Stimulated activated CD8-positive, alpha-beta memory T cell treated with anti-CD3 and anti-CD28 coated beads, Interleukin-12 subunit alpha, Interleukin-12 subunit beta, amount 100 ng/mL, for 4 hours (primary cell): ENCODE measurements around the gene ZNF697.
"Not testable (repeated sequence)": the region's sequence is repeated elsewhere in the genome, so short reads cannot be mapped to it uniquely, and the experiment has no call there.

Source experiments
- DNase-seq: peaks from one replicate; pipeline ENCODE4 v3.0.0-alpha.2; 2020; ENCODE audit warnings: low read depth

The ZNF697 gene

DNA sequence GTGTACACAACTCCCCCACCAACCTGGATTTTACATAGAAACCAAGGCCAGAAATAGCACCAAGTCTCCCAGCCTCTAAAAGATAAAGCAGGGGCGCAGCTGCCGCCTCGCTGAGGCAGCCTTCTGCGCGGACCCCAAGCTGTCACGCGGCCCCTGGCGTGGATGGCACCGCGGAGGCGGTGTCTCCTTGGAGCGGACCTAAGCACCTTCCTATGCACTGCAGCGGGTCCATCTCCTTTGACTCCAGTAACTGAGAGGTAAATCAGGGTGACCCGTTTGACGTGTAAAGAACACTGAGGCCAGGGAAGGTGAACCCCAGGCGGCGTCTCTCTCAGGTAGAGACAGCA is 17.0 kb downstream of the ZNF697 start:
- DNase-seq: no peak

DNA sequence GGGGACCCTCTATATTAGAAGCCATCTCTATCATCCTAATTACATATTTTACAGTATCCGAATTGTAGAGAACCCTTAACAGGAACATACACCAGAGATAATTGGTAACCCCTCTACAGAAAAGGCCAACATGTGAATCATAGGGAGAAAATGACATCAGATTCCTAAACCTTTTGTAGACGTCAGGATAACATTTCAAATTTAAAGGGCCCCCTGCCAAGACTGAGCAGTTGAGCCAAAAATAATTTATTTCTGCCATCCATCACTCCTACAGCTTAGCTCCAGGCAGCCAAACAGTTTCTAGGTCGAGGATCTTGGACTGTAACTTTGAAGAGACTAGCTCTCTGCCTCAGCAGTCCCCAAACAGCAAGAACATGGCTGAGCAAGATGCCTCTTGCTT is 21.2 kb downstream of the ZNF697 start:
- no peak for DNase-seq

DNA sequence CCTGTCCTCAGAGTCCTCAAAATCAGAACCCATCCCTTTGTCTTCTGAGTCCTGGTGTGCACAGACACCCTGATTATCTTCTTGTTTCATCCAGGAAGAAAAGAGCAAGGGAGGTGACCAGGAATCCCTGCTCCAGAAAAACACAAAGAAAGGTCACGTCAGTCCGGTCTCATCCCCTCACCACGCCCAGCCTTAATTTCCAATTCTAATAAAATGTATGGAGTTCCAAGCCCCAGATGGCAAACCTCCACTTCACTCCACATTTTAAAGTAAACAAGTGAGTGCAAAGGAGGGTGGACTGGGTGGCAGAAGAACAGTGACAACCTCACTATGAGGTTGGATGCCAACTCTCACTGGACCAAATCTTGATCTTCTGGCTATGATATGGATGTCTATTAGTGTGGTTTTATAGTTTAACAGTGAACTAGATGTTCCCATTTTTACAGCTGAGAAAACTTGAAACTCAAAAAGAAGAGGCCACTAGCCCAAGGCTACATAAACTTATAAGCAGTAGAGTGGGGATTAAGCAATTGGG is 22.0 kb downstream of the ZNF697 start:
- DNase-seq: no peak

DNA sequence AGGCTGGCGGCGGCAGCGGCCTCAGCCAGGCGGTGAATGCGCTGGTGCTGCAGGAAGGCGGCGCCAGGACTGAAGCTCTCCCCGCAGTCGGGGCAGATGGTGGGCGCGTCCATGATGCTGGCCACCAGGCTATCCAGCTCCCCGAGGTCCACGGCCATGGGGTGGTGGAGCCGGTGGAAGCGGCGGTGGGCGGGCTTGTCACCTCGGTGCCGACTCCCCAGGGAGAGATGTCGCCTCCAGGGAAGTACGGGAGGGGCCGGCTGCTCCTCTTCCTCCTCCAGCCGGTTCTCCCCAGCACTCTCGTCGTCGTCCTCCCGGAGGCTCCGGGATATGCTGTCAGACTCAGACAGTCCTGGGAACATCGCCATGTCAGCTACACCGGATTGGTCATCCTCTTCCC is 24.4 kb downstream of the ZNF697 start:
- no peak for DNase-seq

DNA sequence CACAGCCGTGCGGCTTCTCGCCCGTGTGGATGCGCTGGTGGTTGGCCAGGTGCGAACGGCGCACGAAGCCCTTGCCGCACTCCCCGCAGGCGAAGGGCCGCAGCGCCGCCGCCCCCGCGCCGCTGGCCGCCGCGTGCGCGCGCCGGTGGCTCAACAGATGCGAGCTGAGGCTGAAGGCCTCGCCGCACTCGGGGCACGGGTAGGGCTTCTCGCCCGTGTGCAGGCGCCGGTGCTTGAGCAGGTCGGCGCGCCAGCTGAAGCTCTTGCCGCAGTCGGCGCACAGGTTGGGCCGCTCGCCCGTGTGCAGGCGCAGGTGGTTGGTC is 24.9 kb downstream of the ZNF697 start:
- DNase-seq: no peak

DNA sequence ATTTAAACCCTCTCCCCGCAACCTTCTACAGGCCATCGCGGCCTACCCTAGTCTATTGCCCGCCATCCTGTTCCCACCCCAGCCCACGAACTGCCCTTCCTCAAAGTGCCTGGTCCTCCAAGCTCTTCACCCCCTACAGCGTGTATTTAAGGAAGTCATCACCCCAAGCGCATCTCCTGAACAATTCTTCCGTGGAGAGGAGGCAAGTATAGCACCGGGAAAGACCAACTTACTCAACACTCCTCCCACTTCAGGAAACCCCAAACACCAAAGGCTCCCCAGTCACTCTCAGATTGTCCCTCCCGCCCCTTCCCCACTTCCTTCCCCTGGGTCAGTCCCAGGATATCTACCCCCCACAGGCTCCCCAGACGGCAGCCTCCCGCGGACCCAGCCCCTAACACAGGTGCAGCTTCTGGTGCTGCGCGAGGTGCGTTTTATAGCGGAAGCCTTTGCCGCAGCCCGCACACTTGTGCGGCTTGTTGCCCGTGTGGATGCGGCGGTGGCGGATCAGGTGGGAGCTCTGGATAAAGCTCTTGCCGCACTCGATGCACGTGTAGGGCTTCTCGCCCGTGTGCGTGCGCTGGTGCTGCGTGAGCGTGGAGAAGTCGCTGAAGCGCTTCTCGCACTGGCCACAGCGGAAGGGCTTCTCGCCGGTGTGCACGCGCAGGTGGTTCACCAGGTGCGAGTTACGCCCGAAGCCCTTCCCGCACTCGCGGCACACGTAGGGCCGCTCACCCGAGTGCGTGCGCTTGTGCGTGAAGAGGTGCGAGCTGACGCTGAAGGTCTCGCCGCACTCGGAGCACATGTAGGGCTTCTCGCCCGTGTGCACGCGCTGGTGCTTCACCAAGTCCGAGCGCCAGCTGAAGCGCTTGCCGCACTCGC is 25.5 kb downstream of the ZNF697 start:
- DNase-seq: no peak

DNA sequence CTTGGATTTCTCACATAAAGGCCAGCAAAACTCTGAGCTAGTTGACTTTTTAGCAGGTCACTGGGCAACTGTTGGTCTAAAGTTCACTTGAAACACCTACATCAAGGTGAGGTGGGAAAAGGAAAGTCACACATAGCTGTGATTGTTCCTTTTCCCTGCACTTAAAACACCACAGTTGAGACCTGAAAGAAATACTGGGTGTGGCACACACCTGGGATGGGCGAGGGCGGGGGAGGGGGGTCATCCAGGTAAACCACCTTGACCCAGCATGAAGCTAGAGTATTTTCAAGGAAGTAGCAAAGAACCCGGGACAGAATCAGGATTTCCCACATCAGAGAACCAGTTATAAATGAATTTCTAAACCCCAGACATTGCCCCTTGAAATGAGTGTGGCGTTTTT is 26.4 kb downstream of the ZNF697 start:
- DNase-seq: no peak

DNA sequence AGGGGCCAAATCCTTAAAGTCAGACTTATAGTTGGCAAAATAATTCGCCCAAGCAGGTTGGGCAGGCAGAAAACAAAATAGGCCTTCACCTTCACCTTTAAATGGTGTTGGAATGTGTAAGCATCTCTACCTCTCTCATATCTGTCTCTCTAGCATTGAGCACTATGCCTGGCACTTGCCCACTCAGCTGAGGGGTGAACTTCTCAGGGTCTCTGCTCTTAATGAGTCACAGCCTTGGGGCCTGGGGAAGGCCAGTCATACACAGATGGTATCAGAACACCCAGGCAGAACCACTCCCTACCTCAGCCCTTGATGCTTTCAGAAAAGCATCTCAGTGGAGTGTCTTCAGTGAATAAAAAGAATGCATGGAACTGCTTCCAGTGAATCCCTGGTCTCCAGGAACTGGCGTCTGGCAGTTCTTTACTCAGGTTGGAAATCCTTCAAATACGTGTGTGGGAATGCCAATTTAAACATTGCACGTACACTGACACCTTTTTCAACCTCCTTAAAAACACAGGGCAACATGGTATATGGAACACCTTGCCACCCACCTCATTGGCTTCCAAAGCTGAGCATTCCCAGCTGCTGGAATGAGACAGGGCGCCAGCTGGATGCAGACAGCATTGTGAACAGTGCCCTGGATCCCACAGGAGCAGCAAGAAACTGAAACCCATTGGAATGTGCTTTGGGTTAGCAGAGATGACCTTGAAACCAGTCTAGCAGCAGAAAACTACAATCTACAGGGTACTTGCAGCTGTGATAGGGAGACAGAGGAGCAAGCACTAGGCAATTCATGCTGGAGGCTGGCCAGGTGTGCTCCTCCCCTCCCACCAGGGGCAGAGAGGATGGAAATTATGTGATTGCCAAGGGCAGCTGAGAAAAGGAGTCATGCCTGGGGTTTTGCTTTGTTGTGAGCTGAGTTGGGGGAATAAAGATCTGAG is 30.0 kb downstream of the ZNF697 start:
- DNase-seq: no peak

DNA sequence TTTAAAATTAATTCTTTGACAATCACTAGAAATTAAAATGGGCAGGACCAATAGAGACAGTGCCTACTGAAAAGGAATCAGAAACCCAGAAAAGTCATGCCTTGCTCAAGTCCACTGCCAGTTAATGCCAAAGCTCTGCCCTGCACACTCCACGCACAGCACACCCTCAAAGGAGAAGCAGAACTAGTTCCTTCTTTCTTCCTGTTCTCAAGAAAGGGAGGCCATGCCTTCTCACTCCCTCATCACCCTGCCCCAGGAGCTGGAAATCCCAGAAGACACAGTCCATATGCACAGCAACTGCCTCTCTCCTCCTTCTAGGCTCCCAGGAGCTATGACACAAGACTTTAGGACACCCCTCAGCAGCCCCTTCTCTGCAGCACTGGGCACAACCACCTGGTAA is 31.3 kb downstream of the ZNF697 start:
- not testable (repeated sequence) for DNase-seq

DNA sequence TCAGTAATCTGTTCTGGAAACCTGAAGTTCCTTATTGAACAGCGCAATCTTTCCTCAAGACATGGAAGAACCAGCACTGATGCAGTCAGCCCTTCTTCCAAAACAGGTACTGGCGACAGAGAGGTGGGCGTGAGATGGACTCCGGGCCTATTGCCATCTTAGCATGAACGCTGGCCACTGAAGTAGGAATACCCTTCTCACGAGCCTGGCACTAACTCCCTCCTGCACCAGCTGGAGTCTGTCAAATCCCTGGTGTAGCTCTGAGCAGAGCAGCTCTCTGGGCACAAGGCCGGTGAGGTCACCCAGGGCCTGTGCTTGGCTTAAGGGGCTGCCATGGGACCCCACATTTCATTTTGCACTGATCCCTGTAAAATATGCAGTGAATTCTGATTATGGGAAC is 33.0 kb downstream of the ZNF697 start:
- not testable (repeated sequence) for DNase-seq

DNA sequence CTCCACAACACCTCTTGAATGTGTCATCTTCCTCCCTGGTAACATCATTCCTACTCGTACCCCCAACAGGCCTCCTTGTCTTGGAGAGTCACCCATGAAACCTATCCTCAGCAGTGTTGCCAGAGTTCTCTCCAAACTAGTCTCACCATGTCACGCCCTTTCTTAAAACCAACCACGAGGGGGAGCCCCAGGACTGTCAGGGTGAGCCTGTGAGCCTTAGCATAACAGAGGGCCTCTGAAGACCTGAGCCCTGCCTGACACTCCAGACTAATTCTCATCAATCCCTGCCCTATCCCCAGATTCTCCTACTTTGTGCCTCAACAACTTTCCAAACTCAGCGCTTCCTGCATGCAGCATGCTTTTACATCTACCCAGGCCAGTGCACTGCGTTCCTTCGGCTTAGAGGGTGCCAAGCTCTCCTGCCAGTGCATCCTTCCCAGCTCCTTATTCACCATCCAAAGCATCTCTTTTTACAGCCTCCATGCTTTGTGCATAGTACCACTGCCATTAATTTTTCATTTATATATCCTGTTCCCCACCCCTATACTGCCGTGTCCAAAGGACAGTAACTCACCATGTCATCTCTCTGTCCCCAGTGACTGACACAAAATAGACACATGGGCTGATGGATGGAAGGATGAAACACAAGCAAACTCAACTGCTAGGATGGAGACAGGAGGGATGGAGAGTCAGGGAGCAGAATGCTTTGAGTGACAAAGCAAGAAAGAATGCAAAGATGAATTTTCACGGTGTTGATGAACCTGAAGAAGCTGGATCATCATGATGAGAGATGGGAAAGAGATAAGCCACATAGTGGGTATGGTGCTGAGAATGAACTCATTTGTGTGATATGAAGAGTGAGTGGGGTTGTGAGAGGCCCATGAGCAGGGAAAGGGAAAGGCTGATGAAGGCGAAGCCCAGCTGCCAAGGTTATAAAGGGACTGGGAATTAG is 34.0 kb downstream of the ZNF697 start:
- peak; percentile 19 for DNase-seq

DNA sequence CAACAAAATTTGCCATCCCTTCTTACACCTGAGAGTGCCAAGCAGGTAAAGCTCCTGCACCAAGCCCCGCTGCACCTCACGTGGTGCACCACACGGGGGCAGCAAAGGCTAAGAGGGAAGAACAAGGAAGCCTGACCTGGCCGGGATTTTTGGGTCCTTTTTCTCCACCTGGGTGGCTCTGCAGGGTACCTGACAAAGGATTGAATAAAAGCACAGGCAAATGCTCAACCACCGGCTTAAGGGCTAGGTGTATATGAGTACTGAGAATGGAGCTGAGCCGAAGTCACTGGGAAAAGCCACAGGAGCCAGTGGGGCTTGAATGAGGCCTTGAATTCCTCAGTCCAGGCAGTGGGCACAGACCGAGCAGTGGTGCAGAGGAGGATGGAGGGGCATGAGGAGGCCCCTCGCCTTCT is 36.4 kb downstream of the ZNF697 start:
- no peak for DNase-seq

DNA sequence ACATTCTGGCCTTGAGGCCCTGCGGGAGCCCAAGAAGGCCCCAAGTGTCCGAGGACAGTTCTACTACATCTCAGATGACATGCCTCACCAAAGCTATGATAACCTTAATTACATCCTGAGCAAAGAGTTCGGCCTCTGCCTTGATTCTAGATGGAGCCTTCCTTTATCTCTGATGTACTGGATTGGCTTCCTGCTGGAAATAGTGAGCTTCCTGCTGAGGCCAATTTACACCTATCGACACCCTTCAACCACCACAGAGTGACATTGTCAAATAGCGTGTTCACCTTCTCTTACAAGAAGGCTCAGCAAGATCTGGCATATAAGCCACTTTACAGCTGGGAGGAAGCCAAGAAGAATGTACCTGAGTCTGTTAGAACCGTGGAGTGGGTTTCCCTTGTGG is 39.2 kb downstream of the ZNF697 start:
- not testable (repeated sequence) for DNase-seq

DNA sequence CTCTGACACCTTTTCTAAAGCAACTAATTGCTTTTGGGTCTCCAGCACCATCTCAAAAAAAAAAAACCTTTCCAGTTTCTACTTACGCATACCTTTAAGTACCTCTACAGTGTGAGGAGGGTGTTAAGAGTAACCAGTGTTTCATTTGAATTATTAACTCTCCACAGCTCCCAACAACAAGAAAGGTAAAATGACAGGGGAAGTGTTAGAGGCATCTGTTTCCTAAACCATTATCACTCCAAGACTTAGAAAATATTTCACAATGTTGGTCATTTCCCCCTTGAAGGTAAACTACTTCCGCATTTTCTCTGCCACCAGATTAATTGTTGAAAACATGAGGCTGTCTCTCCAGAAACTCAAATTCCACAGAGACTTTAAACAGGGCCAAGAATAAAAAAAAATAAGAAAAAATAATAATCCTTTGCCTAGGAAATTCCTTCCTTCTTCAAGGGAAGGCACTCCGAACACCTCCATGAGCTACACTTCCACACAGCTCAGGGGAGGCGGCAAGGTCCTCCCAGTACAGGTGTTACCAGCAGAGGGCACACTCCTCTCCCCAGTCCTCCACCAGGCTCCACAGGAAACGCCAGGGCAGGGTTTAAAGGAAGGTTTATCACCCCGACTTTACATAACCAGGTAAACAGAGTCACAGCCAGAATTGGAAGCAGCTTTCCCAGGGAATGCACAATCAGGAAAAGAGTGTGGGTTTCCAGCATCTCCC is 40.8 kb downstream of the ZNF697 start:
- DNase-seq: not testable (repeated sequence)

DNA sequence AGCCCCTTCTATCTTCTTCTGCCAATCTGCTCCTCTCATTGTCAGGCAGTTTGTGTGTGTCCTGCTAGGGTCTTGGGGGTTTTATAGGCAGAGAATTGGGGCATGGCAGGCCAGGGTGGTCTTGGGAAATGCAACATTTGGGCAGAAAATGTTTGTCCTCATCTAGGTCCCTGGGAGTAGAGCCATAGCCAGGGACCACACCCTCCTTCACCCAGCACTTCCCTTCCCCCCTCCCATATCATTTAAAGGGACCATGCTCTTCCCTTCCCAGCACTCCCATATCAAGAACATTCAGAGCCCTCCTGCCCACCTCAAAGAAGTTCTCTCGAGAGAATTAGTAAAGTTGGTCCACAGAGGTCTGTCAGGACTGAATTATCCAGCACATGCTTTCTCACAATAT is 41.7 kb downstream of the ZNF697 start:
- no peak for DNase-seq

DNA sequence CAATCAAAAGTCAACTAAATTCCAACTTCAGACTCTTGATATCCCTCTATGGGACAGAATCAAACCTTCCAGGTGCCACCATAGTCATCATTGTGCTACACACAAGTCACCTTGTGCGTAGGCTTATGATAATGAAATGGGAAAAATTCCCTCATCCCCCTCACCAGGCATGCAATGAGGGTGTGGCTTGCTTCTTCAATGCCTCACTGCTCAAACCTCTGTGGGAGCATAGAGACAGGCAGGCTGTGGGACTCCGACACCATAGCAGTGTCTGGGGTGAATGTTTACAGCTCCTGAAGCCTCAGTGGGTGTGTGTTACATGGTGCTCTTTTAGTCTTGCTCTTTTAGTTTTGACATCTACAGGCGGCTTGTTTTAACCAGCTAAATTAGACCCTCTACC is 42.4 kb downstream of the ZNF697 start:
- DNase-seq: no peak

DNA sequence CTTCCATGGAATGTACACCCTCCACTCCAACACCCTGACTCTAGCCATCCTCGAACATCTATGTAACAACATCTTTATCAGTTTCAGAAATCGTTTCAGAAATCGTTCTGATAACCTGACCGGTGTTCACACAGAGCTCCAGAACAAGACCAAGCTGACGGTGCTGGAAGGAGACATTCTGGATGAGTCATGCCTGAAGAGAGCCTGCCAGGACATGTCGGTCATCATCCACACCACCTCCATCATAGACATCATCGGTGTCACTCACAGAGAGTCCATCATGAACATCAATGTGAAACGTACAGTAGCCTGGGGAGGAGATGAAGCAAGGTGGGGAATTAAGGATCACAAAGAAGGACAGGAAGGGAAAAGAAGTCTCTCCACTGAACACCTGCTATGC is 43.0 kb downstream of the ZNF697 start:
- DNase-seq: not testable (repeated sequence)

DNA sequence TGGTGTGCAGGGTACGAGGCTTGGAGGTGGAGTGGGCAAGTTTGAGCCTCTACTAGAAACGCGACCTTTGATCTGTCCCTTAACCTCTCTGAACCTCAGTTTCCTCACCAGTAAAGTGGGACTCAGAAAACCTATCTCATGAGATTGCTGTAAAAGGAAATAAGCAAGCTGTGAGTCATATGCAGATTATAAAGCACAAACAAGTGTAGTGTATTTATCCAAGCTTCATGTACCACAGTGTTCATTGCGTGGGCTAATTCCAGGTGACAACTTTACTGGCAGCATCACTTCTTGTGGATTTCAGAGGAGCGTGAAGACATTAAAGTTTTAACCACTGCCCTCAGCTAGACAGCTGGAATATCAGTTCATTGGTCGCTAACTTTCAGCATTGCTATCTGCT is 44.4 kb downstream of the ZNF697 start:
- no peak for DNase-seq

DNA sequence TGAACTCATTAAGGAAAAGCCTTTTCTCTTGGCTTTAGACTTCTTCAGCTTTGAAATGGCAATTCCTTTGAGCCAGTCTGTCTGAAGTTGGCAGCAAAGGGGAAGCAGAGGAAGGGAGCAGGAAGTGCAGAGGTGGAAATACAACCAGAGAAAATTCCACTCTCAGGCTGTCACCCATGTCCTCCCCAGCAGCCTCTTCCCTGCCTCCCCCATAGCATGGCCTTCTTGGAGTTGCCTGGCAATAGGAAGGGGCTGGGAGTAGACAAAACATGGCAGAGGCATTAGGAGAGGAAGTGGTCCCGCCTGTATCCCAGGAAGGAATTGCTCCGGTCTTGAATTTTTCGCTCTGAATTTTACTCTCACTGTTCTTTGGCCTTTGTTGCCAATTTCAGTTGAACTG is 44.8 kb downstream of the ZNF697 start:
- not testable (repeated sequence) for DNase-seq

DNA sequence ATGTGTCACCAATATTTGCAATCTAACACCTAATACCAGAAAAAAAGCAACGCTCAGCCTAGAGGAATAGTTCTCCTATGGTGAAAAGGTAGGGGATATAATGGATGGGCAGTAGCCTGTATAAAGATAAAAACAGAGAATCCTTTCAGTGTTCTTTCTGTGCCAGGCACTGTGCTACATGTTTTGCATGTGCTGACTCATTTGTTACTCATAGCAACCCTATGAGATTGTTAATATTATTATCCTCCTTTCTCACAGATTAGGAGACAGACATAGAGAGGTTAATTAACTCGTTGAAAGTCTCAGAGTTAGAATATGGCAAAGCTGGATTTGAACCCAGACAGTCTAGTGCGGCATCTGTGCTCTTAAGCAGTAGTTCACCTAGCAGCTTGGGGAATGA is 45.3 kb downstream of the ZNF697 start:
- DNase-seq: not testable (repeated sequence)

DNA sequence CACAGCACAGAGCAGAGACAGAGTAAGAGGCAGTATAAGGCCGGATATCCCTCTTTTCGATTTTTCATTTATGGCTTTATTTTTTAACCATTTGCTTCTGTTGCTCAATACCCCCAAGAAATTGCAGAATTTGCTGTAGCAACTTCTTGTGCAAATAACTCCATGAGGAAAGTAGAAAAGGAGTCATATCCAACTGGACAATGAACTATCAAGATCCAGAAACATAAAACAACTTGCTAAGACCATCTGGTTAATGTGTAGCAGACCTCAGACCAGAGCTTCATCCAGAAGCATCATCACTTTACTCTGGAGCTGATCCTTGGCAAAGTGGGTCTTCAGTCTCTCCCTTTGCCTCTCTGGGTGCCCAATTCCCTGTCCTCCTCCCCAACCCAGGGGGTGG is 45.9 kb downstream of the ZNF697 start:
- DNase-seq: no peak
